Ascending aorta (tissue), 2 donors: ENCODE results near the gene CSNK1A1. TPM values are rescaled to one million over a fixed set of nuclear protein-coding genes. Genes with fewer than 3 reads are reported as not detected.

Source experiments
- DNase-seq, 2 donors: peaks; one replicate each; pipeline ENCODE4 v3.0.0-alpha.2; 2019; ENCODE audit warnings: low spot score in 2 of 2
- H3K27ac ChIP-seq, 2 donors: fragments of 200-600 bp; sonication (generic); one replicate each; pipeline ENCODE4 v1.5.1; 2016 to 2017; ENCODE audit warnings: mild to moderate bottlenecking in 1 of 2
- H3K27me3 ChIP-seq: fragments of 200-600 bp; sonication (generic); one replicate; pipeline ENCODE4 v1.5.1; 2017
- H3K36me3 ChIP-seq, 2 donors: fragments of 200-600 bp; sonication (generic); one replicate each; pipeline ENCODE4 v1.5.1; 2016
- H3K4me1 ChIP-seq, 2 donors: fragments of 200-600 bp; sonication (generic); one replicate each; pipeline ENCODE4 v1.5.1; 2016 to 2017; ENCODE audit warnings: mild to moderate bottlenecking in 1 of 2
- H3K4me3 ChIP-seq, 2 donors: fragments of 200-600 bp; sonication (generic); one replicate each; pipeline ENCODE4 v1.5.1; 2016 to 2017; ENCODE audit warnings: mild to moderate bottlenecking in 1 of 2
- H3K9me3 ChIP-seq, 2 donors: fragments of 200-600 bp; sonication (generic); one replicate each; pipeline ENCODE4 v1.5.1; 2016
- intact Hi-C: fragments of 100-400 bp; cut with DNase I; formaldehyde crosslinking; loops from one replicate; pipeline ENCODE4 v1.15.1; 2023
- total RNA-seq: library from RNA; depleted of rRNA; stranded (reverse); fragments of >200 nt; gene quantifications from one replicate; pipeline ENCODE4 v1.1.0, GENCODE V29; 2016
- TF ChIP-seq, protein P1 (sequence below), 3 experiments: fragments of 200-600 bp in 2 of 3; fragments of 450-650 bp in 1 of 3; sonication (generic) in 2 of 3; IDR thresholded peaks; one replicate each; pipeline ENCODE4 v1.5.1; 2016 to 2019; ENCODE audit warnings: antibody characterized with exemption in 3 of 3, mild to moderate bottlenecking in 1 of 3, moderate library complexity in 1 of 3

Gene CSNK1A1
- total RNA-seq, 1 donor from 2014 or later, result 219 TPM

DNA sequence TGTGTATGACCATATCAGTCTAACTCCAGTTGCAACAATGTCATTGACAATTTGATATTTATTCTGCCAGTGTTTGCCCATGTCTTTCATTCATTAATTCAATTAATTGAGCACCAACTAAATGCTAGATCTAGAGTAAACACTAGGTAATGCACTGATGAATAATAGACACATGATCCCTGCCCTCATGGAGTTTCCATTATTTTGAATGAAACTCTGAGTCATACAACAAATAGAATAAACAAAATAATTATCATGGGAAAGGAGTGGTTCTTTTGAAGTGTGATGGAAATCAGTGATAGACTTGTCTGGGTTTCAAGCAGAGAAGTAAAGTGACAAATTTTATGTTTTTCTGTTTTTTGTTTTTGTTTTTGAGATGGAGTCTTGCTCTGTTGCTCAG, 34.7 kb upstream of the CSNK1A1 start:
- Histone ChIP-seq H3K27ac (no peak overlapping the region), H3K9me3 (no peaks in the 10 kb centered on the region), H3K4me1 (peaks cover 12 to 23% of the 10 kb centered on the region in 2 donors), H3K36me3 (no peaks in the 10 kb centered on the region), H3K27me3 (no peaks in the 10 kb centered on the region), H3K4me3 (no peak overlapping the region)
- TF ChIP-seq, protein P1, sequence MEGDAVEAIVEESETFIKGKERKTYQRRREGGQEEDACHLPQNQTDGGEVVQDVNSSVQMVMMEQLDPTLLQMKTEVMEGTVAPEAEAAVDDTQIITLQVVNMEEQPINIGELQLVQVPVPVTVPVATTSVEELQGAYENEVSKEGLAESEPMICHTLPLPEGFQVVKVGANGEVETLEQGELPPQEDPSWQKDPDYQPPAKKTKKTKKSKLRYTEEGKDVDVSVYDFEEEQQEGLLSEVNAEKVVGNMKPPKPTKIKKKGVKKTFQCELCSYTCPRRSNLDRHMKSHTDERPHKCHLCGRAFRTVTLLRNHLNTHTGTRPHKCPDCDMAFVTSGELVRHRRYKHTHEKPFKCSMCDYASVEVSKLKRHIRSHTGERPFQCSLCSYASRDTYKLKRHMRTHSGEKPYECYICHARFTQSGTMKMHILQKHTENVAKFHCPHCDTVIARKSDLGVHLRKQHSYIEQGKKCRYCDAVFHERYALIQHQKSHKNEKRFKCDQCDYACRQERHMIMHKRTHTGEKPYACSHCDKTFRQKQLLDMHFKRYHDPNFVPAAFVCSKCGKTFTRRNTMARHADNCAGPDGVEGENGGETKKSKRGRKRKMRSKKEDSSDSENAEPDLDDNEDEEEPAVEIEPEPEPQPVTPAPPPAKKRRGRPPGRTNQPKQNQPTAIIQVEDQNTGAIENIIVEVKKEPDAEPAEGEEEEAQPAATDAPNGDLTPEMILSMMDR (IDR thresholded peaks at IDR 0.05), result no peak
- intact Hi-C loops, result no loop called here
- no peak for DNase-seq

DNA sequence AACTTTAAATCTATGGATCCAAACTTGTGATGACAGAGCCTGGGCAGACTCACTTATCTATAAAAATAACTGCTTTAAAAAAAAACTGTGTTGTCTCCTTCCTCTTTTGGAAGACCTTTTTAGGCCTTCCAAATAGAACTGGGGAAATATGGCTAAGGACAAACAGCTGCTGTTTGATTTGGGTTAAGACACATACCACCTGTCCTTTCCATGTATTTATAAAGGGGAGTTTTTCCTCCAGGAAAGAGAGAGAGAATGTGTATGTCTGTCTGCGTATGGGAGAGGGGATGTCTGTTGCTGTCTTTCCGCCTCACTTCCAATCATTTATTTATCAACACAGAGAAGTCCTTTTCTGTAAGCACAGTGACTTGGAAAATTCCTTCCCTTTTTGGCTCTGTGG, 32.9 kb upstream of the CSNK1A1 start:
- peaks cover 14 to 25% of the 10 kb centered on the region in 2 donors for H3K4me1 ChIP-seq
- TF ChIP-seq, protein P1 (IDR thresholded peaks at IDR 0.05), result no peak
- H3K9me3 ChIP-seq, result no peaks in the 10 kb centered on the region
- H3K36me3 ChIP-seq, result no peaks in the 10 kb centered on the region
- intact Hi-C loops, result no loop called here
- peak in 1 of 2 donors; percentile 4 for DNase-seq
- peak overlapping the region; percentile 28 to 39 for H3K27ac ChIP-seq
- H3K4me3 ChIP-seq, result no peak overlapping the region
- H3K27me3 ChIP-seq, result no peaks in the 10 kb centered on the region

- peaks cover 14 to 27% of the 10 kb centered on the region in 2 donors for H3K4me1 ChIP-seq
Observed at GRCh38 chr5:149583394-149583793, 32.2 kb upstream of the CSNK1A1 start.

DNA sequence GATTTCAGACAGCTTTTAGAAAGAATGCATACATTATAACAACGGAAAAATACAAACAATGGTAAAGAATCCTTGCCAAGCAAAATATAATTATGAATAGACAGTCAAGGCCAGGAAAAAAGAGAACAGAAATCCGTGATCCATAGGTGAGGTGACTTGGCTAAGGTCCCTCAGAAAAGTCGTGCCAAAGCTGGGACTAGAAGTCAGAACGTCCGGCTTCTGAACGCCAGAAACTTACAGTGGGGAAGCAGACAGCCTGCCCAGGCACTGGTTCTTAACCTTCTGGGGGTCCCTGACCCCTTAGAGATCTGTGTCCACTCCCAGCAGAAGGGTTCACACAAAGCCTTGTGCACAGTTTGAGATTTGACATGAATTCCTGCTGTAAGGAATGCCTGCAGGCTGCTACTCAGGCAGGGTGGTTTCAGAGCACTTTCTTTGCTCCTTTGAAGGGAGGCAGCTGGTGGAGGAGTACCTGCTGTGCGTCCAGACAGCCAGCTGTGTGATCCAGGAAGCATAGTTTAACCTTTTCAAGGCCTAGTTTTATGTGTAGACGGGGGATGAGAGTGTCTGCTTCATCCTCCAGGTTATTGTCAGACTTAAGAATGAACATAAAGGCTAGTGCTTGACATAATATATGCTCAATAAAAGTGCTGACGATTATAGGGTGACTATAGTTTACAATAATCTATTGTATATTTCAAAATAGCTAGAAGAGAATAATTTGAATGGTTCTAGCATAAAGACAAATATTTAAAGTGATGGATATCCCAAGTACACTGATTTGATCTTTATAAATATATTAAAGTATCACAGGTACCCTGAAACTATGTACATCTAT, 30.9 kb upstream of the CSNK1A1 start:
- DNase-seq, result peak in 1 of 2 donors; percentile 55
- TF ChIP-seq, protein P1 (IDR thresholded peaks at IDR 0.05), result no peak
- Histone ChIP-seq H3K27me3 (no peaks in the 10 kb centered on the region), H3K36me3 (no peaks in the 10 kb centered on the region), H3K9me3 (no peaks in the 10 kb centered on the region), H3K27ac (peak overlapping the region; percentile 72 to 84), H3K4me3 (peak overlapping the region; percentile 73 to 75), H3K4me1 (peaks cover 14 to 16% of the 10 kb centered on the region in 2 donors)
- intact Hi-C loops, result no loop called here

More at GRCh38 chr5:149583394-149583793, 32.2 kb upstream of the CSNK1A1 start:
- Histone ChIP-seq H3K9me3 (no peaks in the 10 kb centered on the region), H3K27ac (peak overlapping the region; percentile 28 to 39), H3K27me3 (no peaks in the 10 kb centered on the region), H3K36me3 (no peaks in the 10 kb centered on the region), H3K4me3 (peak overlapping the region in 1 of 2 donors; percentile 4)
- TF ChIP-seq, protein P1 (IDR thresholded peaks at IDR 0.05), result no peak
- no peak for DNase-seq
- intact Hi-C loops, result no loop called here

- H3K36me3 ChIP-seq, result no peaks in the 10 kb centered on the region
- peaks cover 14 to 15% of the 10 kb centered on the region in 2 donors for H3K4me1 ChIP-seq
- DNase-seq, result peak; percentile 18 to 90
- TF ChIP-seq, protein P1 (IDR thresholded peaks at IDR 0.05), result no peak
- H3K27ac ChIP-seq, result peak within 1 kb of the TSS; percentile 72 to 84
- no peaks in the 10 kb centered on the region for H3K9me3 ChIP-seq
- peak within 1 kb of the TSS; percentile 73 to 75 for H3K4me3 ChIP-seq
- H3K27me3 ChIP-seq, result no peaks in the 10 kb centered on the region
- intact Hi-C loops, result no loop called here
Observed at GRCh38 chr5:149581192-149581861, 30.1 kb upstream of the CSNK1A1 start, which contains the start of gene ARHGEF37. Gene ARHGEF37 (plus strand): TSS chr5:149581498. CDS start chr5:149597770, 16,272 bp downstream.
